Stimulated activated CD4-positive, alpha-beta T cell treated with anti-CD3 and anti-CD28 coated beads, Interleukin-15, amount 100 ng/mL, for 48 hours (primary cell): ENCODE measurements around the gene PPP1R1A.

ENCODE experiments used
- DNase-seq, 2 donors: peaks; one replicate each; pipeline ENCODE4 v3.0.0-alpha.2; 2020; ENCODE audit warnings: low read depth in 2 of 2

The PPP1R1A gene

DNA sequence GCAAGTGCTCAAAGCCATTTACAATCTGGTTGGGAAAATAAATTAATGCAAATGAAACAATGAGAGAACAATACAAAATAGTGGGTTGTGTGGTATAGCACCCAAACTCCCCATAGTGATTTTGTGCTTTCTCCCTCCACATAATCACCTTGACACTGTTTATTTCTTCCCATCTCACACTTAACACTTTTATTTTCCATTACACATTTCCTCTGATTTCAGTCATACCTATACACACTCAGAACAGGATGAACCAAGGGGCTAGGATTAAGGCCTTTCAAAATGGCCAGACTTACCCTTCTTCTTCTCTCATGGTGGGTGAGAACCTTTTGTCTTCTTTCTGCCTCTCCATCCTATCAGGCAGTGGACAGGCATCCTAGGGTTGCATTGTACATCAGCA is 53.0 kb downstream of the PPP1R1A start:
- no peak for DNase-seq

DNA sequence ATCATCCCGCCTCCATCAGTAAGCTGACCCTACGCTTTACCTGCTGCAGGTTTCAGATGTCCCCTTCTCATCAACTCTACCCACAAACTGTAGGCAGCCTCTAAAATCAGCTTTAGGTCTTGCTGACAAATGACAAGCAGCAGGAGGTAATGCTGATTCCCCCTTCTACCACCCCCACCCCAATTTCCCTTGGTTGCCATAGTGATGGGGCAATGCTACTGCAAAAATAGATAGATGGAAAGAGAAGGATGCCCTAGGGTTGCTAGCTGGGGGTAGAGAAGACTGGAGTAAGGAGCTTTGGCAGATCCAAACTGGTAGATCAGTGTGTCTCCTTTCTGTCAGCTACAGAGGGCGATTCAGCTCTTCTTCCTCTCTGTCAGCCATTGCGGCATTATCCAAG is 58.9 kb downstream of the PPP1R1A start:
- DNase-seq: no peak
